GM21526 (cell line): Measurements from ENCODE around the gene SLC25A33.
"Not testable (repeated sequence)": the region's sequence is repeated elsewhere in the genome, so short reads cannot be mapped to it uniquely, and the experiment has no call there.

Source experiments
- ATAC-seq: cut with Tn5 transposase; IDR thresholded peaks from one replicate; pipeline ENCODE4 v1.9.1; 2021; ENCODE audit warnings: moderate library complexity; ENCODE audit not compliant: unreplicated experiment, low FRiP score

The SLC25A33 gene

DNA sequence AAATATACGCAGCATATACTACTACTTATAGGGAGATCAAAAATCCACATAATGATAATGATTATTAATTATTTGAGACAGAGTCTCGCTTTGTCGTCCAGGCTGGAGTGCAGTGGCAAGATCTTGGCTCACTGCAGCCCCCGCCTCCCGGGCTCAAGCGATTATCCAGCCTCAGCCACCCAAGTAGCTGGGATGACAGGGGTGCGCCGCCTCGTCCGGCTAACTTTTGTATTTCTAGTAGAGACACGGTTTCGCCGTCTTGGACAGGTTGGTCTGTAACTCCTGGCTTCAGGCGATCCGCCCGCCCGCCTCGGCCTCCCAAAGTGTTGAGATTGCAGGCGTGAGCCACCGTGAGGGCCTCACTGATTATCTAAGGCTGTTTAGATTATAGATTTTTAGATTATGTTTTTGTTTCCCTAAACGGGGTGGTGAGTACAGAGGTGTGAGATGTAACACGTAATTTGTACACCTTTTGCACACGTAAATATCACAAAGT is 548 bp upstream of the SLC25A33 start:
- ATAC-seq = no peak

DNA sequence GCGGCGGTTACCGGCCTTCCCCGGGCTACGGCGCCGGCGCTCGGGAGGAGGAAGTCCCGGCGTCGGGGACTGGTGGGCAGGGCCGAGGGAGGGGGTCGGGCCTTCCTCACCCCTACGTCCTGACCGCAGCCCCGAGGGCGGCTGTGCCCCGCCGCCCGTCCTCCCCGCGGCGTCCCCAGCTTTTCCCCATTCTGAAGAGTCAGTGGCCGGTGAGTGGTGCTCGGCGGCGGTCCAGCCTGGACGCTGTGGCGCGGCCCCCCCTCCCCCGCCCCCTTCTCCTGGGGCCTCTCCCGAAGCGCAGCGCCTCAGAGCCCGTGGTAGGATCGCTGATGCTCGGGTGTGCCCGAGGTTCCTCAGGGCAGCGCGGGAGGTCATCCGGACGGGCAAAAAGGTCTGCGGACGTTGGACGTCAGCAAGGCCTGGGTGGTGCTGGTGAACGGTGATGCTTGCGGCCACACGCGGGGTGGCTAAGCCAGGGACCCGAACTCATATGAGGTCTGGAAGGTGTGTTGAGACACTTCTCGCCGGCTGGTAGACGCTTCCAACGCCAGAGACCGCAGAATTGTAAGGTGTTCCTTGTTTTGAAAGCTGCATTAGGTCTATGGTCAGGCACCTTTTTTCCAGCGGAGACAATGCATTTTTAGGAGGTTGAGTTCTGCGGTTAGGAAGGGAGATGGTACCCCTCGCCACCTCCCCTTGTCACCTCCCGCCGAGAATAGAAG is 725 bp downstream of the SLC25A33 start:
- ATAC-seq = peak; percentile 52

DNA sequence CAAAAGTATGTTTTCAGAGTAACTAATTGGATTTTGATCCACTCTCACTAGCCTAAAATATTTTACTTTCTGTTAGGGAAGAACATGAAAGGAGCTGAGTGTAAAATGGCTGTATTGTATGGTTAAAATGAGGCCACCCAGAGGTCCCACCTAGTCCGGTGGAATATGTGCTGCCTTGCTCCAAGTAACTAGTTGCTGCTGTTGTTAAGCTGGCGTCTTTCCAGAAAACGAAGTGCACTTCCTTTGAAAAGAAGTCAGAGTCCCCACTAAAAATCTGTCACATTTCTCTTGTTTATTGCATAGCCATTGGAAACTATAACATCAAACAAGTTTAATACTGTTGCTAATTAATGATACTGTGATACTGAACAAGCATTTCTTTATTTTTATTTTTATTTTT is 3.2 kb downstream of the SLC25A33 start:
- ATAC-seq = no peak

DNA sequence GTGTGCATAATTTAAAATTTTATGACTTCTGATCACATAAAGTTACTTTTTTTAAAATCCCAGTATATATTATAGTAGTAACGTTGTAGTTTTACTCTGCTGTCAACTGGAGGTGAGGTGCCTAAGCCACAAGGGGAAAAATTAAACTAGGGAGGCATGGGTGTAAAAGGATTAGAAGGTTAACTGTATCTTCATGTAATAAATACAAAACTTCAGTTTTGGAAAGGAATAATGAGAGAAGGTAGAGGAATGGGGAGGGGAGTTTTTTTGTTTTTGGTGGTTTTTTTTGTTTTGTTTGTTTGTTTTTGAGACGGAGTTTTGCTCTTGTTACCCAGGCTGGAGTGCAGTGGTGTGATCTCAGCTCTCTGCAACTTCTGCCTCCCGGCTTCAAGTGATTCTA is 5.7 kb downstream of the SLC25A33 start:
- ATAC-seq = no peak

DNA sequence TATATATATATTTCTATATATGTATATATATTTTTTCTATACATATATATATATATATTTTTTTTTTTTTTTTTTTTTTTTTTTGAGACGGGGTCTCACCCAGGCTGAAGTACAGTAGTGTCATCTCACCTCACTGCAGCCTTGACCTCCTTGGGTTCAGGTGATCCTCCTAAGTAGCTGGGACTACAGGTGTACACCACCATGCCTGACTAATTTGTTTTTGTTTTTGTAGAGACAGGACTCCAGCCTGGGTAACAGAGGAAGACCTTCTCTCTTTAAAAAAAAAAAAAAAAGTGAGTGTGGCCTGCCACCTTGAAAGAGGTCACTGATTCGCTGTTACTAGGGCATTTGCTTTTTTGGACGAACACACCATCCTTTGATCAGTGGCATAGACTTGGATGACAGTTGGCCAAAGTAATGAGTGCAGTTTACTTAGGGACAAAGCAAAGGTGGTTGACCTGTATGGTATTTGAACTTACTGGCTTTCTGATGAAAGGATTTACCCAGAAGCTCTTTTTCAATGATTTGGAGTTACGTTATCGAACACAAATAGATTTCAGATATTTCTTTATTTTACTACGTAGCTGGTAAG is 10.8 kb downstream of the SLC25A33 start:
- no peak for ATAC-seq

DNA sequence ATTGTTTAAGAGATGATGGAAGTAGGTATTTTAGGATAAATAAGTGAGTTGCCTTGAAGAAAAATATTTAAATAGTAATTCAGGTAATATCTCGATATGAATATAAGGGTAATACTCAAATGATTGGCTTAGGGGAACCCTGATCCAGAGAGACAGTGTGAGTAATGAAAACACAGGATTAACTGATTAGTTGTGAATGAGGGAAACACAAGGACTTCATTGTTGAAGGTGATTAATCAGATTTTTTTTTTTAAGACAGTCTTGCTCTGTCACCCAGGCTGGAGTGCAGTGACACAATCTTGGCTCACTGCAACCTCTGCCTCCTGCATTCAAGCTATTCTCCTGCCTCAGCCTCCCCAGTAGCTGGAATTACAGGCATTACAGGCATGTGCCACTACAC is 12.7 kb downstream of the SLC25A33 start:
- no peak for ATAC-seq

DNA sequence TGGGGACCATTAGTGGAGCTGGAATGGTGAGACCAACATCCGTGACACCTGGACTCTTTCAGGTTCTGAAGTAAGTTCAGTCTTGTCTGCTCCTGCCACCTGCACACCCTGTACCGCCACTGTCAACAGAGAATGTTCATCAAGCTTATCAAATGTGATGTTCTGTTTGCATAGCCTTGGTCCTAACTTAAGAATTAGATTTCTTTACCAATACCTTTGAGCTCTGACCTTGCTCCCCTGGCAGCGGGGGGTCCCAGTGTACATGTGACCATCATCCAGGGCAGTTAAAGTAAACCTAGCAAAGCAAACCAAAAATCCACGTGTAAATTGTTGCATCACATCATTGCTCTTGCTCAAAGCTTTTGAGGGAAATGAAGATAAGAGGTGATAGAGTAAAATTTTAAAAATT is 14.5 kb downstream of the SLC25A33 start:
- no peak for ATAC-seq

DNA sequence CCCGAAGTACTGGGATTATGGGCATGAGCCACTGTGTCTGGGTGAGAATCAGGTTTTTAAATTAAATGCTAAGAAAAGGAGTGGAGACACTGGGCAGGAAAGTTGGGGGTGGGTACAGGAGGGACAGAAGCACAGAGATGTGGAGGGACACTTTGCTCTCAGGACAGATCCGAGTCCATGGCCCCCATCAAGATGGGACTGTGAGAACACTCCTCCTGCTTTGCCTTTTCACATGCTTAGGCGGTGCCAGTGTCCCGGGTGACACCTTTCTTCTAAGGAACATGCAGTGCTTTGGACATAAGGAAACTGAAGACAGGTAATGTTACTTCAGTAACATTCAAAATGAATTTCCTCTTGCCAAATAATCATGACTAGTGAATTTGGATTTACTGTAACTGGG is 16.7 kb downstream of the SLC25A33 start:
- ATAC-seq = no peak

DNA sequence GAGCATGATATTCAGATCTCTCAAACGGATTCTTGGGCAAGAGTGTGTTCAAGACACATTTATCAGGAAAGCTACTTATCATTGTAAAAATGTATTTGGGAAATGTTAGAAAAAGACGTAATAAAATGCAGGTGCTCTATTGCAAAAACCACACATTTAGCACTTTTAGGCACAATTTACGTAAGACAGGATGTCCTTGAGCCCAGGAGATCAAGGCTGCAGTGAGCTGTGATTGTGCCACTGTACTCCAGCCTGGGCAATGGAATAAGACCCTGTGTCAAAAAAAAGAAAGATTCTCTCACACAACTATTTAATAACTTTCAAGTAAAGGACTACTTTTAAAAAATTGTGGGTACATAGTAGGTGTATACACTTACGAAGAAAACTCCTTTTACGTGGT is 18.4 kb downstream of the SLC25A33 start:
- ATAC-seq = no peak

DNA sequence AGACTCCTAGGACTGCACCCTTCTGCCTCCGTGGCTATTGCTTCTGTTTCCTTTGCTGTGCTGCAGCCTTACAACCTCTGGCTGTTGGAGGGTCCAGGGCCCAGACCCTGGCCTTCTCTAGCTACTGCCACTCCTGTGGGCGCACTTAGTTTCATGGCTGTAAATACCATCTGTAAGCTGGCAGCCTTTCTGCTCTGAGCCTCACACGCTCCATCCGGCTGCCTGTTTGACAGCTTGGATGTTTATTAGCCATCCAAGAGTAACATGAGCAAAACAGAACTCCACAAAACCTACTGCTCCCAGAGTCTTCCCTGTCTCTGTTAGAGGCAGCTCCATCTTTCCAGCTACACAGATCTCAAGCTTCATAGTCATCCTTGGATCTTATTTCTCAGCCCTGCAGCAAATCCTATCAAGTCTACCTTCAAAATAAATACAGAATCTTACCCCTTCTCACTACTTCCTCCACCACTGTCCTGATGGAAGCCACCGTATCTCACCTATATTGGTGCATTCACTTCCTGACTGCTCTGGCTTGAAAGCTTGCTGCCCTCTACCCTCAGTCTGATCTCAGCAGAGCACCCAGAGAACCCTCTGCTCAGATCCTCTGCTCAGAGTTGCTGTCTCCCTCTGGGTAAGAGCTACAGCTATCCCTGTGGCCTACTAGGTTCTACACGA is 19.1 kb downstream of the SLC25A33 start:
- no peak for ATAC-seq

DNA sequence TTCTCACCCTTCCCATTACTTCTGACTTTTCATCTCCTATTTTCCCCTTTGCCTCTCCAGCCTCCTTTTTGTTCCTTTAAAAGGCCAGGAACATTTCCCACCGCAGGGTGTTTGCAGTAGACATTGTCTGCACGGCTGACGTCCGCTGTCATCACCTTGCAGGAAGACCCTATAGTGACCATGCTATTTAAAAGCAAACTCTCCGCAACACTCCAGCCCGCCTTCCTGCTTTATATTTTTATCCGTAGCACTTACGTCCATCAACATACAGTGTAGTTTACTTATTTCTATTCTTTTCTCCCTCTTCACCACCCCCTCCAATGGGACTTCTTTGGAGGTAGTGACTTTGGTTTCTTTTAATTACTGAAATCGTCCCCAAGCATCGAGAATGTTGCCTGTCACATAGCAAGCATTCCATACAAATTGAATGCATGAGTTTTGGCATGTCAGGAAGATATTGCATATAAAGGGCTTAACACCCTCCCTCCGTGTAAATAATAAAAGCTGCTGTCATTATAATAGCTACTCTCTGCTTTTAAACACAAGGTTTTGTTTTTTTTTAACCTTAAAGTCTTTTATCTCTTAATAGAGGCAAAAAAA is 19.8 kb downstream of the SLC25A33 start:
- no peak for ATAC-seq

DNA sequence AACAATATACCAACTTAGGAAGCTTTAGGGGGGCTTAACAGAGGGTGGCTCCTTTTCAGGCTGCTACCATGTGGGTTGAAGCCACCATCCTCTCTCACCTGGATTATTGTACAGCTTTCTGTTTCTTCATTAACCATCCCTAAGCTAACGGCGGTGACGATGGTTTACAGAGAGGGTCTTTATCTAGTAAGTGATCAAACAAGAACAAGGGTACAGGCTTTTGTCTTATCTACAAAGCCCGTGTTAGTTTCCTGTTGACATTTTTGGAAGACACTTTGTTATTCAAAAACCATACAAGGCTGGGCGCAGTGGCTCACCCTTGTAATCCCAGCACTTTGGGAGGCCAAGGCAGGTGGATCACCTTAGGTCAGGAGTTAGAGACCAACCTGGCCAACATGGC is 20.4 kb downstream of the SLC25A33 start:
- ATAC-seq = no peak

DNA sequence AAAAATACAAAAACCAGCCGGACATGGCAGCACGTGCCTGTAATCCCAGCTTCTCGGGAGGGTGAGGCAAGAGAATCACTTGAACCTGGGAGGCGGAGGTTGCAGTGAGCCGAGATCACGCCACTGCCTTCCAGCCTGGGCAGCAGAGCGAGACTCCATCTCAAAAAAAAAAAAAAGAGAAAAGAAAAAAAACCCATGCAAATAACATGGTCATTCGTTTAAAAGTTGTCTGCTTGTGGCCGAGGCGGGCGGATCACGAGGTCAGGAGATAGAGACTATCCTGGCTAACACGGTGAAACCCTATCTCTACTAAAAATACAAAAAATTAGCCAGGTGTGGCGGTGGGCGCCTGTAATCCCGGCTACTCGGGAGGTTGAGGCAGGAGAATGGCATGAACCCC is 20.8 kb downstream of the SLC25A33 start:
- ATAC-seq = not testable (repeated sequence)

DNA sequence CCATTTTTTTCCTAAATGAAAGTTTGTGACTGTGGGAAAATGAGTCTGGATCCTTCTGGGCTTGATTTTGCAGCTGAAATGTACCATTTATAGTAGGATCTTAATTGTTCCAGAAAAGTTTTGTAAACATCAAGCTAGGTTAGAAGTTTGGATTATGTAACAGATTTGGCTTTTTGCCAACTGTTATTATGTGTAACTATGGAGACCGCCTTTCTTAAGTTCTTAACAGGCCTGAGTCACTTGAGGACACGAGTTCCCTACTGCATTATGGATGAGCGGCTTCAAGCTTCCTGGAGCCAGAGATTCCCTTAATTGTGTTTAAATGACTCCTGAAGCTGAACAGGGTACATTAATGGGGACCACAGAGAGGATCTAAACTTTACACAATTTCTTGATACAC is 22.2 kb downstream of the SLC25A33 start:
- ATAC-seq = no peak

DNA sequence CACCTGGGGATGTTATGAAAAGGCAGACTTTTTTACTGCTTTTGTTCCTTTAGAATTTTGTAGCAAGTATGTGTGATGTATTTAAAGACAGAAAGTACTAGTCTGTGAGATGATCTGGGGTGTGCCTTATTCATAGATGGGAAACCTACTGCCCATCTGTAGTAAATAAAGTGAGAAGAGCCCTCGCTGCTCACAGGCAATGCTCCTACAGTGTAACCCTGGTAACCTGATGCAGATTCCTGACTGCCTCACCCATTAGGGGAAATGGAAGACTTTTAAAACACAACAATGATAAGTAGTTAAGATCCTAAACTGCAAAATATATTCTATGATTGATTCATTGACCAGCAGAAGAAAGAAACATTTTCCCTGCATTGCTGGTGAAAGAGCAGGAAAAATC is 30.0 kb downstream of the SLC25A33 start:
- ATAC-seq = no peak

DNA sequence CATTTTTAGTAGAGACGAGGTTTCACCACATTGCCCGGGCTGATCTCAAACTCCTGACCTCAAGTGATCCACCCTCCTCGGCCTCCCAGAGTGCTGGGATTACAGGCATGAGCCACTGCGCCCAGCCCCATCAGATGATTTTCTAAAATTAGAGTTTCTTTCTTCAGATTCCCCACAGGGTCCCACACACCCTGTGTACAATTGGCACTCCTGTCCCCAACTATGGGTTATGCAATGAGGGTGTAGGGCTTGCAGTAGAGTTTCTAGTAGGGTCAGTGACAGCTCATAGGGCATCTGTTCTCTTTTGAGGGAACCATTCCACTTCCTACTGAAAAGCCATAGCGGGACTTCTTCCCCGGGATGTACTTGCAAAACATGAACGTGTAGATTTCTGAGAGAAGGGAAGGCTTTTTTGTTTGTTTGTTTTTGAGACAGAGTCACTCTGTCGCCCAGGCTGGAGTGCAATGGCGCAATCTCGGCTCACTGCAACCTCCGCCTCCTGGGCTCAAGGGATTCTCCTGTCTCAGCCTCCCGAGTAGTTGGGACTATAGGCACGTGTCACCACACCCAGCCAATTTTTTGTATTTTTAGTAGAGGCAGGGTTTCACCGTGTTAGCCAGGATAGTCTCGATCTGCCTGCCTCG is 31.7 kb downstream of the SLC25A33 start:
- ATAC-seq = not testable (repeated sequence)

DNA sequence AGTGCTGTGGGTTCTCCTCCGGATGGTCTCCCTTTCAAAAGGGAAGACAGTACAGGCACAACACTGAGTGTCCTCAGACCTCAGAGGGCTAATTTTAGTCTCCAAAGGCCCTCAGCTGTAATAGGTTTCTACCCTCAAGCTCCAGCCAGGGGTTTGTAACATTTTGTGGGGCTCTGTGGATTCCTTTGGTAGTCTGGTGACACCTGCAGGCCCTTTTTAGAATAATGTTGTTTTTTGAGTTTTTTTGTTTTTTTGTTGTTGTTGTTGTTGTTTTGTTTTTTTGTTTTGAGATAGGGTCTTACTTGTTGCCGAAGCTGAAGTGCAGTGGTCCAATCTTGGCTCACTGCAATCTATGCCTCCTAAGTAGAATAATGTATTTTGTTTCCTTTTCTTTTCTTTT is 34.5 kb downstream of the SLC25A33 start:
- no peak for ATAC-seq

DNA sequence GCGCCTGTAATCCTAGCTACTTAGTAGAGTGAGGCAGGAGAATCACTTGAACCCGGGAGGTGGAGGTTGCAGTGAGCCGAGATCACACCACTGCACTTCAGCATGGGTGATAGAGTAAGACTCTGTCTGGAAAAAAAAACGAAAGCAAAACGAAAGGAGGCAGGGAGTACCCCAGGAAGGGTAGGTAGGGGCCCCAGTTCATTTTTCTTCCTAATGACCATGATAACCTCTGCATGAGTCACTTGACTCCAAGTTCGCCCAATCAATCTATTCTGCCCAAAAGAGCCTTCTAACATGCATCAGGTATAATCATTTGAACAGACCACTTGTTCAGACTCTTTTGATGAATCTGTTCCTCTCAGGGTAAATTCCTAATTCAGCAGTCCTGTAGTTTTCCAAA is 36.2 kb downstream of the SLC25A33 start:
- ATAC-seq = no peak

DNA sequence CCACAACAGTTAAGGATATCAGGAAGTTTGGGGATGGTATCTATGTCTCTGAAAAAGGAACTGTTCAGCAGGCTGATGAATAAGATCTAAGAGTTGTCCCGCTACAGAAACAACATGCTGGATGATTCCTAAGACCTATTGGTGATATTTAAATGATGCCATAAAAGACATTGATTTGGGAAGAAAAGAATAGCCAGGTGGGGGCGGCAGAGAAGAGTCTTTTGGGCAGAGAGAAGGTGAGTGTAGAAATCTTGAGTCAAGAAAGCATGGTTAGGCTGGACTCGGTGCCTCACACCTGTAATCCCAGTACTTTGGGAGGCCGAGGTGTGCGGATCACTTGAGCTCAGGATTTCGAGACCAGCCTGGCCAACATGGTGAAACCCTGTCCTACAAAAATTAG is 37.6 kb downstream of the SLC25A33 start:
- ATAC-seq = no peak

DNA sequence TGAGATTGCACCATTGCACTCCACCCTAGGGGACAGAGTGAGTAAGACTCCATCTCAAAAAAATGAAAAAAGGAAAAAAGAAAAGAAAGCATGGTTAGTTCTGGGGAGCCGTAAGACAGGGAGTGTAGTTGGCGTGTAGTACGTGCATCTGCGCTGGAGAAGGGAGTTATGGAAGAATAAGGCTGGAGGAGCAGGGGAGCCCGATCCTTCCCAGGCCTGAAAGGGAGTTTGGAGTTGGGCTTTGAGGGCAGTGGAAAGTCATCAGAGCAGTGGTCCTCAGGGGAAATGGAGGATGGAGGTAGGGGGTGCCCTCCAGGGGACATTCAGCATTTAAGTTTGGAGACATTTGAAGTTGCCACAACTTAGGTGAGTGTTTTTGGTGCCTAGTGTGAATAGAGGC is 38.2 kb downstream of the SLC25A33 start:
- ATAC-seq = no peak

DNA sequence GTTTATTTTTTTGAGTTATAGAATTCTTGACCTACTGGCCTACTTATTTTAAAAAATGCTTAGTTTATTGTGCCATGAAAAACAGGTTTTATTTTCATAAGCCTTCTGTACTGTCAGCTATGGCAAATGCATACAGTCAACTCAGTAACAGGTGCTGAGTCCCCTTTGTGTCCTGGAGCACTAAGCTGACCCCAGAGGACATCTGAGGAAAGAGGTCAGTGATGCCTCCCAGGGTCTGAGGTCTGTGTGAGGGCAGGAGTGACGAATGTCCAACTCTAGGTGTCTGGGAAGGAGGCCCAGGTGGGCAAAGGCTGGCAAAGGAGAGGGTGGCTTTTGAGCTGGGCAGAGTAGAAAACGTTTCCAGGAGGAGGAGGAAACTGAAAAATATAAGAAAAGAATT is 41.7 kb downstream of the SLC25A33 start:
- no peak for ATAC-seq
